ENCODE measurements around the gene TRAPPC10.
"Not testable (repeated sequence)": the region's sequence is repeated elsewhere in the genome, so short reads cannot be mapped to it uniquely, and the experiment has no call there.

Gene TRAPPC10

GRCh38 chr21:44089001-44089911 is 77.1 kb downstream of the TRAPPC10 start:
- DNase-seq (ENCODE audit: low spot score): no peak

- DNase-seq (ENCODE audit: low spot score): no peak
Measured at GRCh38 chr21:44090325-44090724, 78.2 kb downstream of the TRAPPC10 start.

DNA sequence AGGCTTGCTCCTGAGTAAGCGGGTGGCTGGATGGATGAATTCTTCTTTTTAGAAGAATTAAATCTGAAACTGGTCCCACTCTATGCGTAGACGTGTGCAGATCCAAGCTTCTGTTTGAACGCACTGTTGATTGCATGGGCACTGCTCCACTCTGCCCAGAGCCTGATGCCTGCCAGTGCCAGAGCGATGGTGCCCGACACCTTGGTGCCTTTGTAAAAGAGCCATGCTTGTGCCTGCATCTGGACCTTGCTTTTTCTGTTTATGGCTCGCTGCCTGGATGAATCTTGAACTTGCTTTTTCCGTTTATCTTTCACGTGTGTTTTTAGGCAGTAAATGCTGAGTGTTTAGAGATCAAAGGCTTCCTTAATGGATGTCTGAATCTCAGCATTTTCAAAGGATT is 80.1 kb downstream of the TRAPPC10 start:
- DNase-seq (ENCODE audit: low spot score): no peak

DNA sequence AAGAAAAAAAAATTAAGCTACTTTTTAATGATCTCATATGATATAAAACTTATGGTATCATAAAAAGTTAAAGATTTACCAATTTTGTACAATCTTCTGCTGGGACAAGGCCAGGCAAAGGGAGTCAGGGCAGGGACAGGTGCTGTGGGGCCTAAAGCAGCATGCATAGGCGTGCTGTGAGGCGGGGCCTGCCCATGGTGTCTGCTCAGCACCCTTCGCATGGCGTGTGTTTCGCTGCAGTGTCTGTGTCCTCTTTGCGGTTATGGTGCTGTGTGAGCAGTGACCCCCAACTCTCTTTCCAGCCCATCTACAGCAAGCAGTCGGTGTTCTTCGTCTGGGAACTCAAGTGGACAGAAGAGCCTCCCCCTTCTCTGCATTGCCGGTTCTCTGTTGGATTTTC is 81.7 kb downstream of the TRAPPC10 start:
- no peak for DNase-seq (ENCODE audit: low spot score)

- no peak for DNase-seq (ENCODE audit: low spot score)
Measured at GRCh38 chr21:44094832-44095231, 82.7 kb downstream of the TRAPPC10 start.

- not testable (repeated sequence) for DNase-seq (ENCODE audit: low spot score)
Measured at GRCh38 chr21:44098507-44098906, 86.4 kb downstream of the TRAPPC10 start.

DNA sequence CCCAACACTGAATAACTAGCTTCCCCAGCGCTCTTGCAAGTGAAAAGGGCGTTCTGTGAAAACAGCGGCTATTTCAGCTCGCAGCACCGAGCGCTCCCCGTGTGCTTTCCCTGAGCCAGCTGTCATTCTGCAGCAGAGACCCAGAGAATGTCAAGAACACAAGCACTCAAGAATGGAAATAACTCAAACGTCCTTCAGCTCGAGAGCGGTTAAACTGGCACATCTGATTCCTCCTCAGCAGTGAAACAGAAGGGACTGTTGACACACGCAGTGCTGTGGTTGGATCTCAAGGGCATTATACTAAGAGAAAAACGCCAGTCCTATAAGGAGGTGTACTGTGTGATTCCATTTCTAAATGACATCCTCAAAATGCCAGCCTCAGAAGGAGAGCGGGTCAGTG is 86.9 kb downstream of the TRAPPC10 start:
- DNase-seq (ENCODE audit: low spot score): not testable (repeated sequence)

GRCh38 chr21:44107026-44107501 is 95.0 kb downstream of the TRAPPC10 start, which contains the start of gene PWP2:
Gene PWP2 (plus strand): TSS chr21:44107399. CDS start chr21:44107417, 18 bp downstream.
- DNase-seq (ENCODE audit: low spot score): not testable (repeated sequence)

- DNase-seq (ENCODE audit: low spot score): not testable (repeated sequence)
Measured at GRCh38 chr21:44107589-44107988, 95.5 kb downstream of the TRAPPC10 start.

GRCh38 chr21:44113702-44114371 is 101.7 kb downstream of the TRAPPC10 start:
- DNase-seq (ENCODE audit: low spot score): not testable (repeated sequence)

DNA sequence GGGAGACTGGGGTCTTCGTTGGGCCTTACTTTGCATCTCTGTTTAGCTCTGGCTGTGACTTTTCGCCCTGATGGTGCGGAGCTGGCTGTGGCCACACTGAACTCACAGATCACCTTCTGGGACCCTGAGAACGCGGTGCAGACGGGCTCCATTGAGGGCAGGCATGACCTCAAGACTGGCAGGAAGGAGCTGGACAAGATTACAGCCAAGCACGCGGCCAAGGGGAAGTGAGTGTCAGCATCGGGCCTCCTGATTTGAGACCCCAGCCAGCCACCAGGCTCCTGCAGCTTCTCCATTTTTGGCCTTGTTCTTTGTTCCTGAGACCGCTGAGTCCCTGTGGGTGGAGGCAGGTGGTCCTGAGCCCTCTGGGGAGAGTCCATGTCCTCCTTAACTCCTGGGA is 110.0 kb downstream of the TRAPPC10 start:
- DNase-seq (ENCODE audit: low spot score): not testable (repeated sequence)

DNA sequence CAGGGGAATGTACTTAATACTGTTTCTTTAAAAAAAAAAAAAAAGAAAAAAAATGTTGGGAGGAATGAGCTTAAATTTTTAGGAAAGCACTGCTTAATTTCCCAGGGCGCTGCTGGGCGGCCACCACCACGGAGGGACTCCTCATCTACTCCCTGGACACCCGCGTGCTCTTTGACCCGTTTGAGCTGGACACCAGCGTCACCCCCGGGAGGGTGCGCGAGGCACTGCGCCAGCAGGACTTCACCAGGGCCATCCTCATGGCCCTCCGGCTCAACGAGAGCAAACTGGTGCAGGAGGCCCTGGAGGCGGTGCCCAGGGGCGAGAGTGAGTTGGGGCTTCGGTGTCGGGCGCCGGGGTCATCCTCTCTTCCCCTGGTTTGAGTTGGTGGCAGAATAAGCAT is 115.7 kb downstream of the TRAPPC10 start:
- not testable (repeated sequence) for DNase-seq (ENCODE audit: low spot score)

GRCh38 chr21:44133715-44134057 is 121.6 kb downstream of the TRAPPC10 start:
- not testable (repeated sequence) for DNase-seq (ENCODE audit: low spot score)

GRCh38 chr21:44134732-44135131 is 122.6 kb downstream of the TRAPPC10 start:
- not testable (repeated sequence) for DNase-seq (ENCODE audit: low spot score)

GRCh38 chr21:44138039-44138438 is 125.9 kb downstream of the TRAPPC10 start:
- not testable (repeated sequence) for DNase-seq (ENCODE audit: low spot score)

- DNase-seq (ENCODE audit: low spot score): not testable (repeated sequence)
Measured at GRCh38 chr21:44139787-44140551, 127.9 kb downstream of the TRAPPC10 start.

DNA sequence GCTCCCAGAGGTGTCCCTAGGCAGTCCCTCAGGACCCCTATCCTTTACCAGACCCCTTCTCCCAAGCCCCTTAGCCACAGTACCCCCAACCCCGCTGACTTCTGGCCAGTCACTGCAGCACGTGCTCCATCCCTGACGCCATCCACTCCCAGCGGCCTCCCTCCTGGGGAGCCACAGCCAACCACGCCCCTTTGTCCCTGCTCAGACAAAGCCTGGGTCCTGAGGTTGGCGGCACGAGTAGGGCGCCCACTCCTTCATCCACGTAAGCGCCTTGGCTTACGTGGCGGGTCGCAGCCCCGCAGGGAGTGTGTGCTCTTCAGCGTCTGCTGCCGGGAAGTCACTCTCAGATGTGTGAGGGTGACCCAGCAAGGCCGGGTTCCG is 128.4 kb downstream of the TRAPPC10 start:
- not testable (repeated sequence) for DNase-seq (ENCODE audit: low spot score)

DNA sequence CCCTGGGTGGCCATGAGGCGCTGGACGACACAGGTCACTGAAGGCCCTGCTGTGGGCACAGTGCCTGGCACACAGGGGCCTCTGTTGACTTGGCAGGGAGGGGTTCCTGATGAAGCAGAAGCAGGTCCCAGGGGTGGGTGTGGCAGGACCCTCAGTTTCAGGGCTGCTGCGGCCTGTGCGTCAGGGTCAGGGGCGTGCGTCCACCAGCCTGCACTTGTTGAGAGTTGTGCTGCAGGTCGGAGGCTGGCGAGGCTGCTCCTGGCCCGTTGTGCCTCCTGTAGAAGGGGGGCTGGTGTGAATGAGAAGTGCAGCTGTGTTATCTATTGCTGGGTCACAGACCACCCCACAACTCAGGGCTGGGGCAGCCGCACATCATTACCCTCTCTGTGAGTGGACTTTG is 130.4 kb downstream of the TRAPPC10 start:
- not testable (repeated sequence) for DNase-seq (ENCODE audit: low spot score)

DNA sequence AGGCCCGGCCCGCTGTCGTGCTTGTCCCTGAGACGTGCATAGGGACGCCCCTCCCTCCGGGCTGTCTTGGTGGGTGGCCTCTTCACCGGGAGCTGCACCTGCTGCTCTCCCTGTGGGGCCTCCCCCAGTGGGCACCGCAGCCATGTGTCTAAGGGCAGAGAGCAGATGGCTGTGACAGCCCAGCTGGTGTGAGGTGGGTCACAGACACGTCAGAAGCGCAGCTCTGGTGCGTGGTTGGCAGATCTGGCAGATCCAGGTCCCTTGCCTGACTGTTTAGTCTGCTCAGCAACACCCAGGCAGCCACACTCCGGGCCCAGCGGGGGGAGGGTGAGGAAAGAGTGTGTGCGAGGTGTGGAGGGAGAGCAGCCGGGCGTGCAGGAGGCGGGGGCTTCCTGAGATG is 131.3 kb downstream of the TRAPPC10 start:
- not testable (repeated sequence) for DNase-seq (ENCODE audit: low spot score)

GRCh38 chr21:44143996-44144395 is 131.9 kb downstream of the TRAPPC10 start:
- DNase-seq (ENCODE audit: low spot score): not testable (repeated sequence)

- not testable (repeated sequence) for DNase-seq (ENCODE audit: low spot score)
Measured at GRCh38 chr21:44144784-44145602, 132.9 kb downstream of the TRAPPC10 start.

Data from activated CD4-positive, alpha-beta T cell treated with anti-CD3 and anti-CD28 coated beads, Interleukin-2, Interleukin-4, amounts not matched to agents 100 ng/mL and 50 ng/mL, durations not matched to agents 16 hours and 8 hours (primary cell).